Measurements from ENCODE around the gene SOHLH1. TPM values are rescaled to one million over a fixed set of nuclear protein-coding genes. Genes with fewer than 3 reads are reported as not detected.

Gene SOHLH1
- total RNA-seq, 1 donor from 2014 or later: not detected

DNA sequence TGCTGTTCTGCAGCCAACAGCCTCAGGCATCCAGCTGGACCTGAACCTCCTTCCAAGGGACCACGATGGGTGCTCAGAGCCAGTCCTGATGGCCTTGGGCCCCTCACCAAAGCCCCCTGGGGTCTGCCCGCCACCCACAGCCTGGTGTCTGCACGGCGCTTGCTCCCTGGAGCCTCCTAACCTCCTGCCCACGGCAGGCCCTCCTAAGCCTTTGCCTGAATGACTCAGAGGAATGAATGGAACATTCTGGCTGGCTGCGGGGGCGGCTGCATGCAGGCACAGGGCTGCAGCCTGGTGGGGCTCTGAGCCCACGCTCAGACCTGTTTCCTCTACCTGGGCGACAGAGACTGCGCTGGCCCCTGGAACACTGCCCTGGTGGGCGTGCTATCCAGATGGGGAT lies 6.9 kb downstream of the SOHLH1 start:
- Histone ChIP-seq H3K4me1 (no peaks in the 10 kb centered on the region), H3K27me3 (ENCODE audit: low read depth) (no peaks in the 10 kb centered on the region), H3K9me3 (no peaks in the 10 kb centered on the region), H3K4me3 (no peak overlapping the region), H3K36me3 (no peaks in the 10 kb centered on the region), H3K27ac (no peak overlapping the region)
- DNase-seq: no peak
- ATAC-seq: no peak
- intact Hi-C loops (cut with DNase I): no loop called here
- TF ChIP-seq, protein P1, sequence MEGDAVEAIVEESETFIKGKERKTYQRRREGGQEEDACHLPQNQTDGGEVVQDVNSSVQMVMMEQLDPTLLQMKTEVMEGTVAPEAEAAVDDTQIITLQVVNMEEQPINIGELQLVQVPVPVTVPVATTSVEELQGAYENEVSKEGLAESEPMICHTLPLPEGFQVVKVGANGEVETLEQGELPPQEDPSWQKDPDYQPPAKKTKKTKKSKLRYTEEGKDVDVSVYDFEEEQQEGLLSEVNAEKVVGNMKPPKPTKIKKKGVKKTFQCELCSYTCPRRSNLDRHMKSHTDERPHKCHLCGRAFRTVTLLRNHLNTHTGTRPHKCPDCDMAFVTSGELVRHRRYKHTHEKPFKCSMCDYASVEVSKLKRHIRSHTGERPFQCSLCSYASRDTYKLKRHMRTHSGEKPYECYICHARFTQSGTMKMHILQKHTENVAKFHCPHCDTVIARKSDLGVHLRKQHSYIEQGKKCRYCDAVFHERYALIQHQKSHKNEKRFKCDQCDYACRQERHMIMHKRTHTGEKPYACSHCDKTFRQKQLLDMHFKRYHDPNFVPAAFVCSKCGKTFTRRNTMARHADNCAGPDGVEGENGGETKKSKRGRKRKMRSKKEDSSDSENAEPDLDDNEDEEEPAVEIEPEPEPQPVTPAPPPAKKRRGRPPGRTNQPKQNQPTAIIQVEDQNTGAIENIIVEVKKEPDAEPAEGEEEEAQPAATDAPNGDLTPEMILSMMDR (IDR thresholded peaks at IDR 0.05): no peak

DNA sequence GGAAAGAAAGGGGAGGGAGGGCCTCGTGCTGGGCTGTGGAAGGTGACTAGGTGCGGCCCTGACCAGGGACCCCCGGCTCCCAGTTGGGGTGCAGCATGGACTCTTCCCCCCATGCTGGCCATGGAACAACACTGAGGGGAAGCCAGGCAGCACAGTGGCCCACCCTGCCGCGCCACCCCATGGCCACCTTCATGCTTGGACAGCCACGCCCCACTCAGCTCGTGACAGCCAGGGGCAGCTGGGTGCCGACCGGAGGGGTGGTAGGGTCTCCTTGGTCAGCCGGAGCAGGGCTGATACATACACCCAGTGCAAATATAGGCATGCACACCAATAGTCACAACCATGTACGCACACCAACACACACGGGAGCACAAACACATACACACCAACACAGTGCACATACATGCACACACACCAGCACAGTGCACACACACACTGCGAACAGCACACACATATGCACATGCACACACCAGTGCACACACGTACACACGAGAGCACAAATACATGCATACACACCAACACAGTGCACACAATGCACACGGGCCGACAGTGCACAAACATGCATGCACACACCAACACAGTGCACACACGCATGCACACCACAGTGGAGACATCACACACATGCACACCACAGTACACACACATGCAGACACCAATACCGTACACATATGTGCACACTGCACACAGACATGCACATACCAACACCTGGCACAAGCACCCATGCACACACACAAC lies 8.3 kb downstream of the SOHLH1 start:
- no peak for DNase-seq
- TF ChIP-seq, protein P1 (IDR thresholded peaks at IDR 0.05): no peak
- no peaks in the 10 kb centered on the region for H3K27me3 ChIP-seq (ENCODE audit: low read depth)
- H3K36me3 ChIP-seq: no peaks in the 10 kb centered on the region
- intact Hi-C loops (cut with DNase I): no loop called here
- no peak overlapping the region for H3K27ac ChIP-seq
- H3K4me3 ChIP-seq: no peak overlapping the region
- ATAC-seq: no peak
- H3K9me3 ChIP-seq: no peaks in the 10 kb centered on the region
- H3K4me1 ChIP-seq: no peaks in the 10 kb centered on the region

DNA sequence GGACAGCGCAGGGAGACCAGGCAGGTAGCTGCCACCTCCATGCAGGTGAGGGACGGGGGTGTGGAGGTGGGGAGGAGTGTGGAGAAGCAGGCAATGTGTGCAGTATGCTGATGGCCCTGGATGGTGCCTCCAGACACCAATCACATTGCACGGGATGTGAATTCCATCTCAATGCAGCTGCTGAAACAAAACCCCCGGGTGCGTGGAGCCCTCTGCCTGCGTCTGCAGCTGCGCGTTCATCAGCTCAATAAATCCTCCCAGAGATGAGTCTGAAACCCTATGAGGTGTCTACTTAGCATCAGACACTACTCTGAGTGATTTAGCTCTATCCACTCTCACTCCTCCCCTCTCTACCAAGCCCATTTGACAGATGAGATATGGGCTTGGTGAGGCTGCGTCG lies 10.3 kb downstream of the SOHLH1 start:
- no peak overlapping the region for H3K4me3 ChIP-seq
- intact Hi-C loops (cut with DNase I): no loop called here
- no peaks in the 10 kb centered on the region for H3K9me3 ChIP-seq
- no peaks in the 10 kb centered on the region for H3K4me1 ChIP-seq
- peaks cover 12% of the 10 kb centered on the region for H3K27me3 ChIP-seq (ENCODE audit: low read depth)
- no peak for ATAC-seq
- no peak overlapping the region for H3K27ac ChIP-seq
- TF ChIP-seq, protein P1 (IDR thresholded peaks at IDR 0.05): no peak
- no peaks in the 10 kb centered on the region for H3K36me3 ChIP-seq
- no peak for DNase-seq

DNA sequence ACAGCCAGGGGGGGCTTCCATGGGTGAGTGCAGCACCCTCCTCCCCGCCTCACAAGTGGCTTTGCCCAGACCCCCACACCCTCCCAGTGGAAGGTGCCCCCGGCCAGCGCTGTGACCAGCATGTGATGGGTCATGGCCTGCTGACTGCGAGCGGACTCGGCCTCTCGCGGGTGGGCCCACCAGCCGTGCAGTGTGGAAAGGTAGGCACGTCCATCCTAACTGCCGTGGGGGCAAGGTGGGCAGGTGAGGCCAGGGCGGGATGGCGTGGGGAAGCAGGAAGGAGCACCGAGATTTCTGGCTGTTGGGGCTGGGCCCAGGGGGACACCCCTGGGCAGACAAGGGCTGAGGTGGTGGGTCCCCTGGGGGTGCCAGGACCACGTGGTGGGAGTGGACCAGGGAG lies 12.1 kb downstream of the SOHLH1 start:
- no peak overlapping the region for H3K27ac ChIP-seq
- no peak for ATAC-seq
- H3K27me3 ChIP-seq (ENCODE audit: low read depth): peaks cover 23% of the 10 kb centered on the region
- TF ChIP-seq, protein P1 (IDR thresholded peaks at IDR 0.05): no peak
- intact Hi-C loops (cut with DNase I): no loop called here
- DNase-seq: no peak
- no peak overlapping the region for H3K4me3 ChIP-seq
- H3K9me3 ChIP-seq: no peaks in the 10 kb centered on the region
- no peaks in the 10 kb centered on the region for H3K36me3 ChIP-seq
- no peaks in the 10 kb centered on the region for H3K4me1 ChIP-seq

DNA sequence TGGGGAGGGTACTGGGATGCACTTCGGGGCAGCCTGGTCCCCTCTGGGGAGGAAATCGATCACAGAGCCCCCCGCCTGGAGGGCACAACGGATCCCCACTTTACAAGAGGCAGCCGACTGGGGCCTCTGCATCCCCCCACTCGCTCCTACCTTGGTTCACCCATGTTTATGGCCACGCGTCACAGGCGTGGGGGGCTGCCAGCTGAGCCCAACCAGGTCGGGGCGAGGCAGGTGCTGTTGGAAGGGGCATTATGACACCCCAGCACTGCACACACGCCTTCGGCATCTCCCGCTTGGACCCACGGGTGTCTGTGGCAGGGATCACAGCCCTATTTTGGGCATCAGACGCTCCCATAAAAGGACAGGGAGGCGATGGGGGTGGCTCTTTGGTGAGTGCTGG lies 14.6 kb downstream of the SOHLH1 start:
- intact Hi-C loops (cut with DNase I): no loop called here
- DNase-seq (no peak), ATAC-seq (no peak)
- H3K27me3 ChIP-seq (ENCODE audit: low read depth): peaks cover 33% of the 10 kb centered on the region
- H3K36me3 ChIP-seq: no peaks in the 10 kb centered on the region
- H3K9me3 ChIP-seq: no peaks in the 10 kb centered on the region
- no peak overlapping the region for H3K4me3 ChIP-seq
- TF ChIP-seq, protein P1 (IDR thresholded peaks at IDR 0.05): no peak
- H3K27ac ChIP-seq: no peak overlapping the region
- H3K4me1 ChIP-seq: no peaks in the 10 kb centered on the region

Data from lower lobe of right lung (tissue), 2 donors.